Ovary (tissue), 3 donors: ENCODE data around the gene CFAP299.

Experiments
- CTCF ChIP-seq, 3 donors: fragments of 450-650 bp in 2 of 3; fragments of 200-600 bp in 1 of 3; IDR thresholded peaks; one replicate each; pipeline versions ENCODE4 v1.5.1 to v1.8.0; 2016 to 2022; ENCODE audit warnings: antibody characterized with exemption in 3 of 3, mild to moderate bottlenecking in 1 of 3
- EP300 ChIP-seq: sonication (generic); formaldehyde crosslinking; IDR thresholded peaks from one replicate; pipeline ENCODE4 v1.6.1; 2017; ENCODE audit warnings: antibody characterized with exemption
- donor health status: DM: no; HTN: no; CAD: no.

GRCh38 chr4:80463509-80463908 lies 128.0 kb downstream of the CFAP299 start:
- TF ChIP-seq CTCF (IDR thresholded peaks at IDR 0.05) (no peak), EP300 (no peak)
